ENCODE measurements around the gene INCENP.

GRCh38 chr11:62151737-62152102, 27.9 kb downstream of the INCENP start:
- TF ChIP-seq, protein P1, sequence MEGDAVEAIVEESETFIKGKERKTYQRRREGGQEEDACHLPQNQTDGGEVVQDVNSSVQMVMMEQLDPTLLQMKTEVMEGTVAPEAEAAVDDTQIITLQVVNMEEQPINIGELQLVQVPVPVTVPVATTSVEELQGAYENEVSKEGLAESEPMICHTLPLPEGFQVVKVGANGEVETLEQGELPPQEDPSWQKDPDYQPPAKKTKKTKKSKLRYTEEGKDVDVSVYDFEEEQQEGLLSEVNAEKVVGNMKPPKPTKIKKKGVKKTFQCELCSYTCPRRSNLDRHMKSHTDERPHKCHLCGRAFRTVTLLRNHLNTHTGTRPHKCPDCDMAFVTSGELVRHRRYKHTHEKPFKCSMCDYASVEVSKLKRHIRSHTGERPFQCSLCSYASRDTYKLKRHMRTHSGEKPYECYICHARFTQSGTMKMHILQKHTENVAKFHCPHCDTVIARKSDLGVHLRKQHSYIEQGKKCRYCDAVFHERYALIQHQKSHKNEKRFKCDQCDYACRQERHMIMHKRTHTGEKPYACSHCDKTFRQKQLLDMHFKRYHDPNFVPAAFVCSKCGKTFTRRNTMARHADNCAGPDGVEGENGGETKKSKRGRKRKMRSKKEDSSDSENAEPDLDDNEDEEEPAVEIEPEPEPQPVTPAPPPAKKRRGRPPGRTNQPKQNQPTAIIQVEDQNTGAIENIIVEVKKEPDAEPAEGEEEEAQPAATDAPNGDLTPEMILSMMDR (IDR thresholded peaks at IDR 0.05; ENCODE audit: low read depth, low read length, missing input control): no peak
- TF ChIP-seq GABPA (IDR thresholded peaks at IDR 0.05 in 1 of 2, conservative IDR thresholded peaks at IDR 0.05 in 1 of 2) (no peak), REST (IDR thresholded peaks at IDR 0.05) (no peak), SP1 (IDR thresholded peaks at IDR 0.05) (no peak), RAD21 (IDR thresholded peaks at IDR 0.05) (no peak), FOXA2 (IDR thresholded peaks at IDR 0.05) (no peak), JUND (IDR thresholded peaks at IDR 0.05) (no peak), YY1 (IDR thresholded peaks at IDR 0.05) (no peak), TAF1 (conservative IDR thresholded peaks at IDR 0.05) (no peak), NR2F2 (IDR thresholded peaks at IDR 0.05) (no peak), EGR1 (IDR thresholded peaks at IDR 0.05; ENCODE audit: low read depth in 2 of 2) (no peak)
- TF ChIP-seq, protein P2, sequence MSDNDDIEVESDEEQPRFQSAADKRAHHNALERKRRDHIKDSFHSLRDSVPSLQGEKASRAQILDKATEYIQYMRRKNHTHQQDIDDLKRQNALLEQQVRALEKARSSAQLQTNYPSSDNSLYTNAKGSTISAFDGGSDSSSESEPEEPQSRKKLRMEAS (IDR thresholded peaks at IDR 0.05): no peak
- TF ChIP-seq, protein P3, sequence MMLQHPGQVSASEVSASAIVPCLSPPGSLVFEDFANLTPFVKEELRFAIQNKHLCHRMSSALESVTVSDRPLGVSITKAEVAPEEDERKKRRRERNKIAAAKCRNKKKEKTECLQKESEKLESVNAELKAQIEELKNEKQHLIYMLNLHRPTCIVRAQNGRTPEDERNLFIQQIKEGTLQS (IDR thresholded peaks at IDR 0.05): no peak
